ENCODE data around the gene PIK3R1. TPM values are rescaled to one million over a fixed set of nuclear protein-coding genes. Genes with fewer than 3 reads are reported as not detected.

PIK3R1 gene
- total and polyA plus RNA-seq, 8 donors: 4.2 to 31.5 (median 18.8) TPM

GRCh38 chr5:68178579-68178978 is 37.0 kb upstream of the PIK3R1 start:
- 51 to 65% methylated on average over 2 of the region's 2 CpGs for WGBS, 2 donors
- no peaks in the 10 kb centered on the region for H3K27me3 ChIP-seq
- H3K36me3 ChIP-seq: no peaks in the 10 kb centered on the region
- intact Hi-C loops (cut with DNase I): no loop called here
- DNase-seq: no peak
- no peak overlapping the region for H3K4me3 ChIP-seq
- FAIRE-seq: no peak
- peaks cover 0 to 8% (median 0%) of the 10 kb centered on the region in 3 donors for H3K4me1 ChIP-seq
- H3K9me3 ChIP-seq: no peaks in the 10 kb centered on the region
- no peak for ATAC-seq
- no peak for TF ChIP-seq CTCF (IDR thresholded peaks at IDR 0.05)
- no peak overlapping the region for H3K27ac ChIP-seq

GRCh38 chr5:68180121-68181038 is 35.2 kb upstream of the PIK3R1 start:
- H3K27ac ChIP-seq: no peak overlapping the region
- peak; percentile 43 to 88 (median 71) for ATAC-seq
- H3K4me1 ChIP-seq: peaks cover 0 to 8% (median 0%) of the 10 kb centered on the region in 3 donors
- no peaks in the 10 kb centered on the region for H3K27me3 ChIP-seq
- no peaks in the 10 kb centered on the region for H3K9me3 ChIP-seq
- no peak for FAIRE-seq
- no peaks in the 10 kb centered on the region for H3K36me3 ChIP-seq
- no peak overlapping the region for H3K4me3 ChIP-seq
- TF ChIP-seq CTCF (IDR thresholded peaks at IDR 0.05): no peak
- peak in 3 of 6 donors; percentile 21 to 37 (median 27) for DNase-seq
- intact Hi-C loops (cut with DNase I): no loop called here

GRCh38 chr5:68181039-68181599 is 34.4 kb upstream of the PIK3R1 start:
- no peak for TF ChIP-seq CTCF (IDR thresholded peaks at IDR 0.05)
- Histone ChIP-seq H3K27me3 (no peaks in the 10 kb centered on the region), H3K9me3 (no peaks in the 10 kb centered on the region), H3K36me3 (no peaks in the 10 kb centered on the region), H3K27ac (no peak overlapping the region), H3K4me1 (peaks cover 0 to 8% (median 0%) of the 10 kb centered on the region in 3 donors), H3K4me3 (no peak overlapping the region)
- ATAC-seq: no peak
- FAIRE-seq: no peak
- WGBS, 2 donors: 78 to 84% methylated on average over 3 of the region's 3 CpGs
- DNase-seq: no peak
- intact Hi-C loops (cut with DNase I): no loop called here

GRCh38 chr5:68182094-68182493 is 33.5 kb upstream of the PIK3R1 start:
- Histone ChIP-seq H3K36me3 (no peaks in the 10 kb centered on the region), H3K4me1 (peaks cover 0 to 8% (median 0%) of the 10 kb centered on the region in 3 donors), H3K27me3 (no peaks in the 10 kb centered on the region), H3K27ac (no peak overlapping the region), H3K9me3 (no peaks in the 10 kb centered on the region), H3K4me3 (no peak overlapping the region)
- intact Hi-C loops (cut with DNase I): no loop called here
- FAIRE-seq (no peak), DNase-seq (no peak), ATAC-seq (peak in 2 of 4 donors; percentile 24 to 62)
- no peak for TF ChIP-seq CTCF (IDR thresholded peaks at IDR 0.05)
- 95 to 100% methylated on average over 2 of the region's 2 CpGs for WGBS, 2 donors

GRCh38 chr5:68182534-68182933 is 33.0 kb upstream of the PIK3R1 start:
- Histone ChIP-seq H3K9me3 (no peaks in the 10 kb centered on the region), H3K36me3 (no peaks in the 10 kb centered on the region), H3K27ac (no peak overlapping the region), H3K4me1 (peaks cover 0 to 8% (median 0%) of the 10 kb centered on the region in 3 donors), H3K27me3 (no peaks in the 10 kb centered on the region), H3K4me3 (no peak overlapping the region)
- no peak for TF ChIP-seq CTCF (IDR thresholded peaks at IDR 0.05)
- FAIRE-seq (no peak), ATAC-seq (no peak), DNase-seq (no peak)
- WGBS, 2 donors: 90 to 91% methylated on average over 3 of the region's 3 CpGs
- intact Hi-C loops (cut with DNase I): no loop called here

Measured in pancreas (tissue), 10 donors.